SU-DHL-6 (cell line): Measurements from ENCODE around the gene CAPN12.
"Not testable (repeated sequence)": the region's sequence is repeated elsewhere in the genome, so short reads cannot be mapped to it uniquely, and the experiment has no call there.

ENCODE experiments used
- H2AFZ ChIP-seq: fragments of 200-600 bp; sonication (generic); 2 replicates; pipeline ENCODE4 v1.6.1; 2014; ENCODE audit warnings: low read depth, mild to moderate bottlenecking, moderate library complexity, mixed read lengths, antibody characterized with exemption, low read length; ENCODE audit not compliant: severe bottlenecking
- H3F3A ChIP-seq: fragments of 200-600 bp; shearing (Covaris generic); 2 replicates; pipeline ENCODE4 v1.6.0; 2016; ENCODE audit warnings: antibody characterized with exemption, mild to moderate bottlenecking; ENCODE audit not compliant: insufficient read depth
- H3K27ac ChIP-seq: fragments of 200-600 bp; sonication (generic); 2 replicates; pipeline ENCODE4 v1.5.1; 2016; ENCODE audit warnings: low read depth, mild to moderate bottlenecking, low read length, moderate library complexity, mixed read lengths
- H3K27me3 ChIP-seq: fragments of 200-600 bp; sonication (generic), shearing (Covaris generic); 2 replicates; pipeline ENCODE4 v1.6.0; 2014; ENCODE audit warnings: mild to moderate bottlenecking, low read length
- H3K36me3 ChIP-seq: fragments of 200-600 bp; sonication (generic); 2 replicates; pipeline ENCODE4 v1.6.1; 2014; ENCODE audit warnings: mild to moderate bottlenecking, low read length, mixed read lengths
- H3K4me2 ChIP-seq: fragments of 300-600, 200-600 bp; shearing (Covaris generic), sonication (generic); 2 replicates; pipeline ENCODE4 v1.6.0; 2014; ENCODE audit warnings: low read length, low read depth, mild to moderate bottlenecking; ENCODE audit not compliant: poor library complexity, severe bottlenecking
- H3K4me3 ChIP-seq: fragments of 200-600 bp; sonication (generic); 2 replicates; pipeline ENCODE4 v1.5.1; 2014; ENCODE audit warnings: antibody characterized with exemption, low read length, mild to moderate bottlenecking, mixed read lengths; ENCODE audit not compliant: insufficient read depth, poor library complexity, severe bottlenecking
- H3K79me2 ChIP-seq: fragments of 200-600 bp; sonication (generic); 2 replicates; pipeline ENCODE4 v1.6.1; 2014; ENCODE audit warnings: mild to moderate bottlenecking, low read length, moderate library complexity; ENCODE audit not compliant: insufficient read depth
- H3K9ac ChIP-seq: fragments of 200-600 bp; sonication (generic); 2 replicates; pipeline ENCODE4 v1.7.0; 2014; ENCODE audit warnings: mild to moderate bottlenecking, low read length
- H3K9me2 ChIP-seq: fragments of 200-600 bp; sonication (generic); replicated peaks from 2 replicates; pipeline ENCODE4 v1.6.1; 2014; ENCODE audit warnings: low read length; ENCODE audit not compliant: insufficient read depth
- H3K9me3 ChIP-seq: fragments of 200-600 bp; sonication (generic); 2 replicates; pipeline ENCODE4 v1.6.1; 2014; ENCODE audit warnings: low read length, mixed read lengths; ENCODE audit not compliant: insufficient read depth
- H4K20me1 ChIP-seq: fragments of 200-600 bp; sonication (generic); 2 replicates; pipeline ENCODE4 v1.6.1; 2014; ENCODE audit warnings: low read depth, mild to moderate bottlenecking, antibody characterized with exemption, low read length, moderate library complexity, mixed read lengths
- CTCF ChIP-seq: fragments of 200-600 bp; sonication (generic); IDR thresholded peaks from one replicate; pipeline ENCODE4 v1.5.1; 2017; ENCODE audit warnings: antibody characterized with exemption, mild to moderate bottlenecking, low read length, moderate library complexity; ENCODE audit not compliant: insufficient read depth, poor library complexity, severe bottlenecking
- EZH2phosphoT487 ChIP-seq: fragments of 200-600 bp; sonication (generic), shearing (Covaris generic); conservative IDR thresholded peaks from 2 replicates; pipeline ENCODE4 v1.6.1; 2018; ENCODE audit warnings: mild to moderate bottlenecking, antibody characterized with exemption, low read length, moderate library complexity, mixed read lengths

CAPN12 gene

DNA sequence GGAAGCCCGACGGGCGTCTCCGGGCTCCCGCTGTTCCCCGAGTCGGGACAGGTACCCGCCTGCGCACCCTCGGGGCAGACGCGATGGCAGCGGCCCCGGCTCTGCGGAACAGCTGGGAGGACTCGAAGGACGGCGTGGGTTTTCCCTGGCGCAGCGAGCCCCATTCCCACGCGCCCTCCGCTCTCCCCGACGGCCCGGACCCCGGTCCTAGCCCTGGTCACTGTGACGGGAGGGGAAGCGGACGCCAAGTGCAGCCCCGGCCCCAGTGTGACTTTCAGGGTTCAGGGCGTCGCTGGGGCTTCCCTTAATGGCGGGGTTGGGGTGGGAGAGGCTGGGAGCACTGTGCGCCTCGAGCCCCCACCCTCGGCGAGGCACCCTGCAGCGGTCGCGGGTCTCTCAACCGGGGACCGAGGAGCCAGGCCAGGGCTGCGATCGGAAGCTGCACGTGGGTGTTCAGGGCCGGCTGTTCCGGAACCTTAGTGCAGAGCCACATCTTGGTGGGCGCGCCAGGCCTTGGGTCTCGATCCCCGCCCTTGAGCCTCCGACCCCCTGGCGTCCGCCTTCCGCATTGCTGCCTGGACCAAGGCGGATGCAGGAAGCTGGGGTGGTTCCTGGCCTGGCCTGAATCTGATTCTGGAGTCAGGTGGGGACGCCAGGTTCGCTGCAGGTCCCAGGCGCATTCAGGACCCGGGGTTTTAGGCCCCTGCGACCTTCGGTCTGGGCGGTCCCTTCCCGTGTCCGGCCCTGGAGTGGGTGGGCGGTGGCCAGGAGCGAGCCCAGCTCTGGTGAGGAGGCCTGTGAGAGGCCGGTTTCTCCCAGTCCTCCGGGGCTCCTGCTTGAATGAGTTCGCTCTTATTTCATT is 48.2 kb upstream of the CAPN12 start:
- no peak overlapping the region for H2AFZ ChIP-seq
- H3F3A ChIP-seq: no peaks in the 10 kb centered on the region
- no peaks in the 10 kb centered on the region for H3K36me3 ChIP-seq
- H3K9me3 ChIP-seq: no peaks in the 10 kb centered on the region
- no peaks in the 10 kb centered on the region for H3K27me3 ChIP-seq
- TF ChIP-seq EZH2phosphoT487 (no peak), CTCF (no peak)
- no peak overlapping the region for H3K27ac ChIP-seq
- no peaks in the 10 kb centered on the region for H3K79me2 ChIP-seq
- no peak overlapping the region for H3K4me2 ChIP-seq
- H3K9me2 ChIP-seq: no peaks in the 10 kb centered on the region
- no peaks in the 10 kb centered on the region for H4K20me1 ChIP-seq
- no peak overlapping the region for H3K9ac ChIP-seq
- no peak overlapping the region for H3K4me3 ChIP-seq

DNA sequence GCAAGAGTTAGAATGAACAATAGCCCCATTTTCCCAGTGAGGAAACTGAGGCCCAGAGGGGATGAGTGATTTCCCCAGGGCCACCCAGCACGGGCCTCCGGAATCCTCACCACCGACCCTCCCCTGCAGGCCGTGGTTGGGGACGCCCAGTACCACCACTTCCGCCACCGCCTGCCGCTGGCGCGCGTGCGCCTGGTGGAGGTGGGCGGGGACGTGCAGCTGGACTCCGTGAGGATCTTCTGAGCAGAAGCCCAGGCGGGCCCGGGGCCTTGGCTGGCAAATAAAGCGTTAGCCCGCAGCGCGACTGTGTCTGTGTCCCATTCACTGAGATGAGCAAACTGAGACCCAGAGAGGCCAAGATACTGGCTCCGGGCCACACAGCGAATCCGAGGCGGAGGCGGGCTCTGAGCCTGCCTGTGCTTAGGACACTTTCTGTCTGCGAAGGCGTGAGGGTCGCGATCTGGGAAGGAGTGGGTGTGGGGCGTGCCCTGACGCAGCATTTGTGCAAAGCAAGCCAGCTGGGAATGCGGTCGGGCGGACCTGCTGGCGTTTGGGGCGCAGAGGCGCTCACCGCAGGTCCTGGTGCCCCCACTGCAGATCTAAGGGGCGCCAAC is 47.3 kb upstream of the CAPN12 start:
- not testable (repeated sequence) for H3K27ac ChIP-seq, H3K4me3 ChIP-seq, H3K4me2 ChIP-seq, H2AFZ ChIP-seq, H3K27me3 ChIP-seq, H3K36me3 ChIP-seq, H4K20me1 ChIP-seq, H3K9ac ChIP-seq, H3K79me2 ChIP-seq, H3F3A ChIP-seq, H3K9me2 ChIP-seq, H3K9me3 ChIP-seq

- not testable (repeated sequence) for H3K9me2 ChIP-seq, H3K4me3 ChIP-seq, H4K20me1 ChIP-seq, H3K36me3 ChIP-seq, H3K27me3 ChIP-seq, H3K9me3 ChIP-seq, H3K9ac ChIP-seq, H3K27ac ChIP-seq, H3F3A ChIP-seq, H3K79me2 ChIP-seq, H3K4me2 ChIP-seq, H2AFZ ChIP-seq
Observed at GRCh38 chr19:38790507-38791403, 46.5 kb upstream of the CAPN12 start.

DNA sequence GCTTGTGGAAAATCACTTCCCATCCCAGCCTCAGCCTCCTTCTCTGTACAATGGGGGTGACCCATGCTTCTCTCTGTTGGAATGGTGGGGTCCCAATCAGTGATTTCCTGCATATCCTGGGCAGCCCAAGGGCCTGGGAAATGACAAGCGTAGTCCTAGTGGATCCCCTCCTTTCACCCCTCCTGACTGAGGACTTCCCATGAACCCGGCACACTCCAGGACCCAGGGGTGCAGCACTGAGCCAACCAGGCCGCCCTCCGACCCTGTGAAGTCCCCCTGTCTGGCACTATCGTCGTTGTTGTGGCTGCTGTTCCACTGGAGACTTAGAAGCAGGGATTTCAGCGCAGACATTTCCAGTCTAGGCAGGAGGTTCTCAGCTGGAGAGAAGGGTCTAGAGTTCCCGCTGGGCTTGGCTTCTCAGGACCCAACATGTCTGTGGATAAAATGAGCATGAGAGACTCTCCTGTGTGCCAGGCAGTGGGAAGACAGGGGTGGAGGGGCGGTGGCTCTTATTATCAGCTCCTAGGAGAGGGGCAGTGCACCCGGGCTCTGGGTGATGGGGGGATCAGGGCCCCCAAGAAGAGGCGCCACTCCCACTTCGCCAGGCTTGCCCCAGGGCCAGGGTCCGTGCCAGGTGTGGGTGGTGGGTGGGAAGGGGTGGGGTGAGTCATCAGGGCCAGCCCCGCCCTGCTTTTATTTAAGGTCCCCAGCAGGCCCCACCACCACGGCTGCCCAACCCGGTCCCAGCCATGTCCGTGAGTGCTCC is 44.4 kb upstream of the CAPN12 start, which contains the start of gene LGALS7B:
Gene LGALS7B, plus strand, starts transcription at position 723 of the 766 bp plus-strand sequence. Its CDS starts 27 bp downstream, at position 750.
- H3K4me3 ChIP-seq: no peak within 1 kb of the TSS
- no peaks in the 10 kb centered on the region for H3K9me2 ChIP-seq
- H2AFZ ChIP-seq: no peak within 1 kb of the TSS
- no peaks in the 10 kb centered on the region for H3K36me3 ChIP-seq
- TF ChIP-seq EZH2phosphoT487 (no peak), CTCF (no peak)
- H3F3A ChIP-seq: no peaks in the 10 kb centered on the region
- H3K9me3 ChIP-seq: no peaks in the 10 kb centered on the region
- no peak within 1 kb of the TSS for H3K27ac ChIP-seq
- no peaks in the 10 kb centered on the region for H3K79me2 ChIP-seq
- no peak within 1 kb of the TSS for H3K9ac ChIP-seq
- no peak within 1 kb of the TSS for H3K4me2 ChIP-seq
- no peaks in the 10 kb centered on the region for H4K20me1 ChIP-seq
- no peaks in the 10 kb centered on the region for H3K27me3 ChIP-seq
